ENCODE results near the gene EFNB2. TPM values are rescaled to one million over a fixed set of nuclear protein-coding genes. Genes with fewer than 3 reads are reported as not detected.

The EFNB2 gene
- total RNA-seq, 4 donors from 2014 or later: 10.0 to 20.2 (median 17.5) TPM

GRCh38 chr13:106551751-106552150, 16.3 kb upstream of the EFNB2 start:
- Histone ChIP-seq H3K4me3 (no peak overlapping the region), H3K27ac (replicated peaks in 1 of 4) (no peak overlapping the region), H3K4me1 (peaks cover 24 to 66% (median 45%) of the 10 kb centered on the region in 4 donors), H3K27me3 (no peaks in the 10 kb centered on the region), H3K9me3 (no peaks in the 10 kb centered on the region), H3K36me3 (peaks cover 0 to 47% (median 29%) of the 10 kb centered on the region in 4 donors)
- DNase-seq (ENCODE audit: extremely low spot score): no peak
- intact Hi-C loops (cut with DNase I): no loop called here
- TF ChIP-seq CTCF (IDR thresholded peaks at IDR 0.05) (no peak), POLR2AphosphoS5 (IDR thresholded peaks at IDR 0.05) (no peak), POLR2A (IDR thresholded peaks at IDR 0.05; ENCODE audit: low read depth) (no peak), EP300 (IDR thresholded peaks at IDR 0.05) (no peak)
- 94% methylated on average over 3 of the region's 3 CpGs for WGBS

GRCh38 chr13:106551350-106551749, 15.9 kb upstream of the EFNB2 start:
- Histone ChIP-seq H3K27me3 (no peaks in the 10 kb centered on the region), H3K4me1 (peaks cover 24 to 64% (median 44%) of the 10 kb centered on the region in 4 donors), H3K27ac (replicated peaks in 1 of 4) (no peak overlapping the region), H3K36me3 (peaks cover 0 to 45% (median 27%) of the 10 kb centered on the region in 4 donors), H3K9me3 (no peaks in the 10 kb centered on the region), H3K4me3 (no peak overlapping the region)
- TF ChIP-seq CTCF (IDR thresholded peaks at IDR 0.05) (no peak), EP300 (IDR thresholded peaks at IDR 0.05) (no peak), POLR2AphosphoS5 (IDR thresholded peaks at IDR 0.05) (no peak), POLR2A (IDR thresholded peaks at IDR 0.05; ENCODE audit: low read depth) (no peak)
- DNase-seq (ENCODE audit: extremely low spot score): no peak
- WGBS: 100% methylated on average over 1 of the region's 1 CpG
- intact Hi-C loops (cut with DNase I): no loop called here

GRCh38 chr13:106550570-106551135, 15.2 kb upstream of the EFNB2 start:
- Histone ChIP-seq H3K36me3 (peaks cover 0 to 38% (median 21%) of the 10 kb centered on the region in 4 donors), H3K4me3 (no peak overlapping the region), H3K27me3 (no peaks in the 10 kb centered on the region), H3K4me1 (peaks cover 24 to 62% (median 39%) of the 10 kb centered on the region in 4 donors), H3K9me3 (no peaks in the 10 kb centered on the region), H3K27ac (replicated peaks in 1 of 4) (no peak overlapping the region)
- intact Hi-C loops (cut with DNase I): no loop called here
- 49% methylated on average over 4 of the region's 4 CpGs for WGBS
- TF ChIP-seq EP300 (IDR thresholded peaks at IDR 0.05): no peak
- no peak for TF ChIP-seq POLR2A (IDR thresholded peaks at IDR 0.05; ENCODE audit: low read depth)
- TF ChIP-seq CTCF (IDR thresholded peaks at IDR 0.05): no peak
- TF ChIP-seq POLR2AphosphoS5 (IDR thresholded peaks at IDR 0.05): no peak
- no peak for DNase-seq (ENCODE audit: extremely low spot score)

GRCh38 chr13:106548064-106548696, 12.7 kb upstream of the EFNB2 start:
- Histone ChIP-seq H3K27ac (replicated peaks in 1 of 4) (no peak overlapping the region), H3K36me3 (peaks cover 0 to 22% (median 10%) of the 10 kb centered on the region in 4 donors), H3K4me3 (no peak overlapping the region), H3K27me3 (no peaks in the 10 kb centered on the region), H3K4me1 (peaks cover 18 to 49% (median 31%) of the 10 kb centered on the region in 4 donors), H3K9me3 (no peaks in the 10 kb centered on the region)
- intact Hi-C loops (cut with DNase I): loop anchor here (10.0 kb wide), 1 partner anchor 1773 kb away; no protein-coding TSS in a partner anchor
- WGBS: 94% methylated on average over 3 of the region's 3 CpGs
- TF ChIP-seq POLR2A (IDR thresholded peaks at IDR 0.05; ENCODE audit: low read depth) (no peak), CTCF (IDR thresholded peaks at IDR 0.05) (no peak), EP300 (IDR thresholded peaks at IDR 0.05) (no peak), POLR2AphosphoS5 (IDR thresholded peaks at IDR 0.05) (no peak)
- no peak for DNase-seq (ENCODE audit: extremely low spot score)

Measured in esophagus muscularis mucosa (tissue), 4 donors.